HEK293 (cell line): Measurements from ENCODE around the gene RIPOR3.

Source experiments
- CTCF ChIA-PET: fragments of 350-600 bp; formaldehyde crosslinking; extraction: SDS; loops from one replicate; lab custom pipeline; 2021; ENCODE audit warnings: antibody characterized with exemption; lab: Yijun Ruan, JAX
- POLR2A ChIA-PET: fragments of 300-600 bp; formaldehyde crosslinking; extraction: SDS; loops from one replicate; lab custom pipeline; 2020; ENCODE audit warnings: antibody characterized with exemption, inconsistent platforms; lab: Yijun Ruan, JAX
- H3K27ac ChIP-seq: fragments of 200-500 bp; sonication (Bioruptor generic); 2 replicates; pipeline ENCODE4 v1.5.1; 2014; ENCODE audit warnings: low read depth, low read length, control low read depth, inconsistent platforms; ENCODE audit errors: extremely low read depth
- H3K36me3 ChIP-seq, 2 experiments: fragments of 200-500 bp in 1 of 2; sonication (Bioruptor generic) in 1 of 2; 1 replicate in 1 of 2; 2 replicates in 1 of 2; pipeline ENCODE4 v1.5.1; 2014 to 2017; ENCODE audit warnings: inconsistent platforms in 2 of 2, low read length in 2 of 2; ENCODE audit not compliant: control insufficient read depth in 2 of 2, insufficient read depth in 1 of 2
- H3K4me1 ChIP-seq: fragments of 200-500 bp; sonication (Bioruptor generic); 2 replicates; pipeline ENCODE4 v1.5.1; 2014; ENCODE audit warnings: mild to moderate bottlenecking, low read length, inconsistent platforms; ENCODE audit not compliant: control insufficient read depth, insufficient read depth
- H3K4me3 ChIP-seq: 2 replicates; pipeline ENCODE4 v1.5.1; 2011; ENCODE audit warnings: low read depth, mild to moderate bottlenecking, control low read depth, low read length, moderate library complexity
- H3K9me3 ChIP-seq: fragments of 200-500 bp; sonication (Bioruptor generic); 2 replicates; pipeline ENCODE4 v1.5.1; 2014; ENCODE audit warnings: low read depth, low read length, inconsistent platforms; ENCODE audit not compliant: control insufficient read depth, insufficient read depth
- EGR2 ChIP-seq: fragments of 450-650 bp; formaldehyde crosslinking; IDR thresholded peaks from 2 replicates; pipeline ENCODE4 v1.5.1; 2016; ENCODE audit warnings: low read depth, missing biosample characterization, missing genetic modification characterization
- GLIS2 ChIP-seq: fragments of 450-650 bp; formaldehyde crosslinking; IDR thresholded peaks from 2 replicates; pipeline ENCODE4 v1.5.1; 2016; ENCODE audit warnings: missing biosample characterization, missing genetic modification characterization
- TCF7L2 ChIP-seq: IDR thresholded peaks from 2 replicates; pipeline ENCODE4 v1.6.1; 2011; ENCODE audit warnings: low read depth, mild to moderate bottlenecking, inconsistent platforms, low read length, moderate library complexity, borderline replicate concordance
- ZBTB8A ChIP-seq: fragments of 450-650 bp; formaldehyde crosslinking; IDR thresholded peaks from 2 replicates; pipeline ENCODE4 v1.5.1; 2016; ENCODE audit warnings: missing biosample characterization, missing genetic modification characterization
- ZFHX2 ChIP-seq: fragments of 450-650 bp; formaldehyde crosslinking; conservative IDR thresholded peaks from 2 replicates; pipeline ENCODE4 v1.5.1; 2016; ENCODE audit warnings: missing biosample characterization, missing genetic modification characterization
- ZNF146 ChIP-seq: fragments of 450-650 bp; formaldehyde crosslinking; IDR thresholded peaks from 2 replicates; pipeline ENCODE4 v1.5.1; 2016; ENCODE audit warnings: missing biosample characterization, missing genetic modification characterization
- ZNF223 ChIP-seq: fragments of 450-650 bp; formaldehyde crosslinking; IDR thresholded peaks from 2 replicates; pipeline ENCODE4 v1.5.1; 2016; ENCODE audit warnings: missing biosample characterization, missing genetic modification characterization
- ZNF302 ChIP-seq: fragments of 450-650 bp; formaldehyde crosslinking; IDR thresholded peaks from 2 replicates; pipeline ENCODE4 v1.5.1; 2016; ENCODE audit warnings: missing biosample characterization, missing genetic modification characterization, low read depth
- ZNF48 ChIP-seq: fragments of 450-650 bp; formaldehyde crosslinking; IDR thresholded peaks from 2 replicates; pipeline ENCODE4 v1.5.1; 2016; ENCODE audit warnings: missing biosample characterization, missing genetic modification characterization
- ZNF501 ChIP-seq: fragments of 450-650 bp; formaldehyde crosslinking; IDR thresholded peaks from 2 replicates; pipeline ENCODE4 v1.5.1; 2016; ENCODE audit warnings: missing biosample characterization, missing genetic modification characterization
- ZNF518A ChIP-seq: fragments of 450-650 bp; formaldehyde crosslinking; conservative IDR thresholded peaks from 2 replicates; pipeline ENCODE4 v1.5.1; 2016; ENCODE audit warnings: low read depth, missing biosample characterization, missing genetic modification characterization
- ZNF561 ChIP-seq: fragments of 450-650 bp; IDR thresholded peaks from 2 replicates; pipeline ENCODE4 v1.5.1; 2018; ENCODE audit warnings: missing biosample characterization, missing genetic modification characterization, borderline replicate concordance
- ZNF639 ChIP-seq: fragments of 450-650 bp; formaldehyde crosslinking; IDR thresholded peaks from 2 replicates; pipeline ENCODE4 v1.5.1; 2016; ENCODE audit warnings: missing biosample characterization, missing genetic modification characterization
- ZNF768 ChIP-seq: fragments of 450-650 bp; formaldehyde crosslinking; IDR thresholded peaks from 2 replicates; pipeline ENCODE4 v1.5.1; 2018; ENCODE audit warnings: missing biosample characterization, mild to moderate bottlenecking, missing genetic modification characterization
- ZNF792 ChIP-seq: fragments of 450-650 bp; formaldehyde crosslinking; IDR thresholded peaks from 2 replicates; pipeline ENCODE4 v1.5.1; 2016; ENCODE audit warnings: missing biosample characterization, missing genetic modification characterization
- ZNF843 ChIP-seq: fragments of 450-650 bp; formaldehyde crosslinking; IDR thresholded peaks from 2 replicates; pipeline ENCODE4 v1.5.1; 2016; ENCODE audit warnings: missing biosample characterization, missing genetic modification characterization

Gene RIPOR3

GRCh38 chr20:50668326-50668725 lies 23.0 kb downstream of the RIPOR3 start:
- CTCF ChIA-PET = interaction anchor here (2.1 kb wide), 1 partner anchor 81 kb away, joined by 10 read pairs; no protein-coding TSS in a partner anchor
- no peaks in the 10 kb centered on the region for H3K36me3 ChIP-seq
- POLR2A ChIA-PET = no interaction called here
- peak; percentile 85 for TF ChIP-seq ZFHX2
- no peak for TF ChIP-seq ZNF843 (tag by site-specific recombination)
- peak; percentile 85 for TF ChIP-seq EGR2 (tag by site-specific recombination)
- TF ChIP-seq, all 188 proteins: peak for 2
- Histone ChIP-seq H3K27ac (no peak overlapping the region), H3K4me1 (no peaks in the 10 kb centered on the region), H3K4me3 (no peak overlapping the region), H3K9me3 (no peaks in the 10 kb centered on the region)

- POLR2A ChIA-PET = no interaction called here
- H3K9me3 ChIP-seq = no peaks in the 10 kb centered on the region
- H3K4me1 ChIP-seq = no peaks in the 10 kb centered on the region
- H3K4me3 ChIP-seq = no peak overlapping the region
- CTCF ChIA-PET = interaction anchor here (0.6 to 2.1 kb wide), 6 partner anchors 15 to 82 kb away, joined by 3 to 10 read pairs (median 4); no protein-coding TSS in a partner anchor
- no peak overlapping the region for H3K27ac ChIP-seq
- no peaks in the 10 kb centered on the region for H3K36me3 ChIP-seq
- TF ChIP-seq ZBTB8A (tag by site-specific recombination) = no peak
Measured at GRCh38 chr20:50666709-50667298, 24.5 kb downstream of the RIPOR3 start.

- ChIA-PET POLR2A (interaction anchor here (0.5 kb wide), 1 partner anchor 129 kb away, joined by 4 read pairs; no protein-coding TSS in a partner anchor), CTCF (interaction anchor here (0.8 kb wide), 1 partner anchor 38 kb away, joined by 3 read pairs; no protein-coding TSS in a partner anchor)
- Histone ChIP-seq H3K36me3 (no peaks in the 10 kb centered on the region), H3K4me1 (no peaks in the 10 kb centered on the region), H3K4me3 (no peak overlapping the region), H3K9me3 (no peaks in the 10 kb centered on the region), H3K27ac (no peak overlapping the region)
- TF ChIP-seq ZNF768 (tag by site-specific recombination) (no peak), ZNF146 (no peak), ZNF501 (tag by site-specific recombination) (no peak), ZNF639 (tag by site-specific recombination) (no peak), ZNF223 (tag by site-specific recombination) (no peak), ZNF518A (tag by site-specific recombination) (no peak), ZNF48 (tag by site-specific recombination) (no peak), ZNF792 (tag by site-specific recombination) (no peak), ZNF561 (tag by site-specific recombination) (no peak), TCF7L2 (no peak), GLIS2 (tag by site-specific recombination) (no peak), ZNF302 (tag by site-specific recombination) (no peak)
Measured at GRCh38 chr20:50664254-50664653, 27.1 kb downstream of the RIPOR3 start.
